ENCODE data around the gene FKBP9.
A peak's percentile ranks its signal among the peaks of the same experiment; 100 is the strongest.
"Not testable (repeated sequence)": the region's sequence is repeated elsewhere in the genome, so short reads cannot be mapped to it uniquely, and the experiment has no call there.

The FKBP9 gene, protein sequence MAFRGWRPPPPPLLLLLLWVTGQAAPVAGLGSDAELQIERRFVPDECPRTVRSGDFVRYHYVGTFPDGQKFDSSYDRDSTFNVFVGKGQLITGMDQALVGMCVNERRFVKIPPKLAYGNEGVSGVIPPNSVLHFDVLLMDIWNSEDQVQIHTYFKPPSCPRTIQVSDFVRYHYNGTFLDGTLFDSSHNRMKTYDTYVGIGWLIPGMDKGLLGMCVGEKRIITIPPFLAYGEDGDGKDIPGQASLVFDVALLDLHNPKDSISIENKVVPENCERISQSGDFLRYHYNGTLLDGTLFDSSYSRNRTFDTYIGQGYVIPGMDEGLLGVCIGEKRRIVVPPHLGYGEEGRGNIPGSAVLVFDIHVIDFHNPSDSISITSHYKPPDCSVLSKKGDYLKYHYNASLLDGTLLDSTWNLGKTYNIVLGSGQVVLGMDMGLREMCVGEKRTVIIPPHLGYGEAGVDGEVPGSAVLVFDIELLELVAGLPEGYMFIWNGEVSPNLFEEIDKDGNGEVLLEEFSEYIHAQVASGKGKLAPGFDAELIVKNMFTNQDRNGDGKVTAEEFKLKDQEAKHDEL

DNA sequence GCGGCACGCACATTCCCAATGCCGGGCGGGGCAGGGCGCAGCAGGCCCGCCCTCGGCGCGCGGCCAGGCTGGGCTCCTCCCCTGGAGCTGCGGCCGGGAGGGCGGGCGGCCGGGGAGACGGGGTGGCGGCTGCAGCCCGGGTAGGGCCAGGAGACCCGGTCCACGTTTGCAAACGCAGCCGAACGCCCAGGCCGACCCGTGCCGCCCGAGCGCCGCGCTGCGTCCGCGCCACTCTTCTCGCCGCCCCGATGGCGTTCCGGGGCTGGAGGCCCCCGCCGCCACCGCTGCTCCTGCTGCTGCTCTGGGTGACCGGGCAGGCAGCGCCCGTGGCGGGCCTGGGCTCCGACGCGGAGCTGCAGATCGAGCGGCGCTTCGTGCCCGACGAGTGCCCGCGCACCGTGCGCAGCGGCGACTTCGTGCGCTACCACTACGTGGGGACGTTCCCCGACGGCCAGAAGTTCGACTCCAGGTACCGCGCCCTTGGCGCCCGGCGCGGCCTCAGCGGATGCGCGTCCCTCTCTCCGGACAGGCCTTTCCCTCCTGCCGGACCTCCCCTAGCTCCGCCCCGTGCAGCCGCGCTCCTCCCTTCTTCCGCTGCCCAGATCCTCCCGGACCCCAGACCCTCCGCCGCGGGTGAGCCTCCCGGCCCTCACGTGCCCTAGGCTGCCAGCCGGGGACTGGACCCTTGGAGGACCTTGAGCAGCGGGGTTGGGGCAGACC lies at the start of gene FKBP9:
Gene FKBP9, plus strand, starts transcription at position 115 of the 720 bp plus-strand sequence. Its CDS starts 134 bp downstream, at position 249.
- DNase-seq (ENCODE audit: low spot score in 2 of 2): peak; percentile 6 to 49
- no peak within 1 kb of the TSS for H3K27ac Mint-ChIP-seq
- H3K36me3 Mint-ChIP-seq: no peaks in the 10 kb centered on the region
- ATAC-seq: peak; percentile 71
- no peaks in the 10 kb centered on the region for H3K9me3 Mint-ChIP-seq
- peaks cover 7% of the 10 kb centered on the region for H3K4me1 Mint-ChIP-seq
- H3K4me3 Mint-ChIP-seq: peak within 1 kb of the TSS; percentile 71

DNA sequence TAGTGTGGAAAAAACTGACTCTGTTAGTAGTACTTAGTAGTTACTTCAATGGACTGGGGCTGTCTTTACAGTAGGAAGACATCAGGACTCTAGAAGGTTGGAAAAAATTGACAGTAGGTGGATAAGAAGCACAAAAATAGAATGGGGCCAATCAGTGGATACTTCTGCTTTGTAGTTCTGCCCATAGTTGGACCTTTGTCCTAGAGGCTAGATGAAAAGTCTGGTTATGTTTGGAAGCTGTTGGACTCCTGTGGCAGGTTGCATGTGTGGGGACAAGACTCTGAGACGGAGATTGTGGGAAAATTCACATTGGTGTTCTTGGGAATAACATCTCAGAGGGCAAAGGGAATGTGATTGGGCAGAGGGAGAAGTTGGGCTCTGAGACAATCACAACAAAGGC lies 47.0 kb upstream of the FKBP9 start:
- Mint-ChIP-seq H3K4me1 (peaks cover 6% of the 10 kb centered on the region), H3K27ac (no peak overlapping the region), H3K4me3 (no peak overlapping the region), H3K36me3 (peaks cover 12% of the 10 kb centered on the region), H3K9me3 (no peaks in the 10 kb centered on the region)
- DNase-seq (ENCODE audit: low spot score in 2 of 2) (no peak), ATAC-seq (no peak)

DNA sequence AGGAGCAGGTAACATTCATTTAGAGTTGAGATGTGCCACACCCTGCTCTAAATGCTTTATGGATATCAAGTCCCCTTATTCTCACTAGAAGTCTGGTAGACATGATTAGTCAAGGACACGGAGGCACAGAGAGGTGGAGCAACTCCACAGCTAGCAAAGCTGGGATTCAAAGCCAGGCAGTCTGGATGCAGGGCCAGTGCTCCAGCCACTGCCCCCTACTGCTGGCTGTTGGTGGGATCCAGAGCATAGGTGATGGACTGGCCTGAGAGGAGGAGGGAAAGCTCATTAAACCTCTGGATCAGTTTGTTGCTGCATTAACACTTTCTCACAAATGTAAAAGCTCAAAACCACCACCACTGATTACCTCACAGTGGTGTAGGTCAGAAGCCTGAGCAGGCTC lies 43.1 kb upstream of the FKBP9 start:
- no peak overlapping the region for H3K4me3 Mint-ChIP-seq
- H3K36me3 Mint-ChIP-seq: peaks cover 5% of the 10 kb centered on the region
- H3K4me1 Mint-ChIP-seq: peaks cover 12% of the 10 kb centered on the region
- no peak for DNase-seq (ENCODE audit: low spot score in 2 of 2)
- ATAC-seq: no peak
- no peak overlapping the region for H3K27ac Mint-ChIP-seq
- H3K9me3 Mint-ChIP-seq: no peaks in the 10 kb centered on the region

DNA sequence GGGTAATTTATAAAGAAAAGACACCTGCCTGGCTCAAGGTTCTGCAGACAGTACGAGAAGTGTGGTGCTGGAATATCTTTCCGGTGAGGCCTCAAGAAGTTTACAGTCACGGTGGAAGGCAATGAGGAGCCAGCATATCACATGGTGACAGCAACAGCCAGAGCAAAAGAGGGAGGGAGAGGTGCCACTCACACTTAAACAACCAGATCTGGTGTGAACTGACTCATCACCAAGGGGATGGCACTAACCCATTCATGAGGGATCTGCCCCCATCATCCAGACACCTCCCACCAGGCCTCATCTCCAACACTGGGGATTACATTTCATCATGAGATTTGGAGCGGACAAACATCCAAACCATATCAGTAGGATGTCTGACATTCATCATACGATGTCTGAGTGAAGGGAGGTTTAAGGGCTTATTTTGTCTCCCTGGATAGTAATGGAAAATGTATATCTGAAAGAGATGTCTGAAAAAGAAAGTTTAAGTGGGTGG lies 42.2 kb upstream of the FKBP9 start:
- no peaks in the 10 kb centered on the region for H3K9me3 Mint-ChIP-seq
- peaks cover 12% of the 10 kb centered on the region for H3K4me1 Mint-ChIP-seq
- H3K27ac Mint-ChIP-seq: no peak overlapping the region
- ATAC-seq (peak; percentile 87), DNase-seq (ENCODE audit: low spot score in 2 of 2) (no peak)
- peaks cover 5% of the 10 kb centered on the region for H3K36me3 Mint-ChIP-seq
- H3K4me3 Mint-ChIP-seq: no peak overlapping the region

DNA sequence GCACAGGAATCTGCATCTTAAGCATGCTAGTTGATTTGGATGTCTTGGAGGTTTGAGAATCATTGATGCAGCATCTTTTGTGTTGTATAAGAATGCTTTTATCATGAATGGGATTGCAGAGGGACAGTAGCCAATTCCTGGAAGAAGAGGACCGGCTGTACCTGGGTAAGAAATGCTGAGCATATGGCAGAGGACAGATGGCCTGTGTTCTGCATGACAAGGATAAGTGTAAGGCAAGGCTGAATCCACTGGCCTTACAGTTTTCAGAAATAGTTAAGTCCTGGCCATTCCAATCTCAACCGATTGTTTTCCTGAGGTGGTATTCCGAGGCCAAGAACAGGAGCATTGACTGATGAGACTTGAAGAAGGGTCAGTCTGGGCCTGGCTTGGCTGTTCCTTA lies 41.2 kb upstream of the FKBP9 start:
- H3K36me3 Mint-ChIP-seq: peaks cover 5% of the 10 kb centered on the region
- no peak overlapping the region for H3K4me3 Mint-ChIP-seq
- no peak overlapping the region for H3K27ac Mint-ChIP-seq
- H3K4me1 Mint-ChIP-seq: peaks cover 12% of the 10 kb centered on the region
- DNase-seq (ENCODE audit: low spot score in 2 of 2): no peak
- H3K9me3 Mint-ChIP-seq: no peaks in the 10 kb centered on the region
- no peak for ATAC-seq

DNA sequence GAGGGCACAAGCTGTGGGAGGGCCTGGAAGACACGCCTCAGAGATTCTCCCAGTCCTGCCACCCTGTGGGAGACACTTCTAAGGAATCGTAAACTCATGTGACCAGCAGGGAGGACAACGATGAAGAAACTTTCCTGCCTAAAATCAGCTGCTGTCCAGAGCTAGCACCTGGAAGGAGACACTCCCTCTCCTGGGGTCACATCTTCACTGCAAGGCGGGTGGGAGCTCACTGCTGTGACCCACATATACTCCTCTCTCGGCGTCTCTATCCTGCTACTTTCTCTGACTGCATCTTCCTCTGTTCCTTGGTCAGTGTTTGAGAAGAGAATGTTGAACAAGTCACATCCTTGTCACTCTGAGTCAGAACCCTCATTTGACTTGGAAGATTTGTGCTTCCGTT lies 40.2 kb upstream of the FKBP9 start:
- ATAC-seq; H3K36me3 Mint-ChIP-seq; H3K9me3 Mint-ChIP-seq; H3K4me3 Mint-ChIP-seq; DNase-seq (ENCODE audit: low spot score in 2 of 2): not testable (repeated sequence)
- Mint-ChIP-seq H3K4me1 (peaks cover 12% of the 10 kb centered on the region), H3K27ac (peak overlapping the region; percentile 24)

DNA sequence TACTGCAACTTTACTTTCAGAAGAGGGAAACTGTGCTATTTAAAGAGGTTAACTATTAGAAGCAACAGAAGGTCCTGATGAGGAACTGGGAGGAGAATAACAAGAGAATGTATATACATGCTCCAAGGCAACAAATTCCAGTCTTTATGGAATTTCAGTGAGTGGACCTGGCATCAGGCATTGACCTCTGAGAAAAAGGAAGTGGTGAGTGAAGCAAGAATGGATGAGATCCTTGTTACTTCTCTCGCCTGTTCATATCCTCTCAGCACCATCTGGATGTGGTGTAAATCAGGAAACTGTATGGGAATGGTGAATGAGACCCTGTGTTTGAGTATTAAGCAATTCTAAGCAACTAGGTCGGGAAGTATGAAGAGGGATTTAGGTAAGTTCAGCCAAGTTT lies 35.3 kb upstream of the FKBP9 start:
- no peaks in the 10 kb centered on the region for H3K9me3 Mint-ChIP-seq
- no peak for ATAC-seq
- H3K27ac Mint-ChIP-seq: no peak overlapping the region
- peaks cover 8% of the 10 kb centered on the region for H3K36me3 Mint-ChIP-seq
- no peak for DNase-seq (ENCODE audit: low spot score in 2 of 2)
- no peak overlapping the region for H3K4me3 Mint-ChIP-seq
- no peaks in the 10 kb centered on the region for H3K4me1 Mint-ChIP-seq

DNA sequence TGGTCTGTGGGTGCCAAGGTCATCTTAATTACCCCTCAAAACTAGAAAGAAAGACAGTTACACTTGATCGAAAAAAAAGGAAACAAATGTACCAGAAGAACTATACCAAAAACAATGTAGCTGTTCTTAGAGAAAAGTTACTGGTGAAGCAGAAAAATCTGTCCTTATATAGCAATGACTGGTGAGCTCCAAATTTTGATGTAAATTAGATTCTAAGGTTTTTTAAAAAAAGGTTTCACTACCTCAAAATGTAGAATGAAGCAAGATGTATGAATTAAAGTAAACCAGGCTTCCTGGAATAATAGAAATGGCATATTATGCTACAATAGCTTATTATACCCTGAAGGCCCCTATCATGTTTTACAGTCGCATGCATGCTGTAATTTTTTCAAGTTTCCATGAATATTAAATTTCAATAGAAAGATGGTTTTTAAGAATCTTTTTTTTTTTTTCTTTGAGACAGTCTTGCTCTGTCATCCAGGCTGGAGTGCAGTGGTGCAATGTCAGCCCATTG lies 28.4 kb upstream of the FKBP9 start:
- Mint-ChIP-seq H3K9me3 (no peaks in the 10 kb centered on the region), H3K4me3 (no peak overlapping the region), H3K27ac (no peak overlapping the region), H3K4me1 (no peaks in the 10 kb centered on the region), H3K36me3 (peaks cover 9% of the 10 kb centered on the region)
- DNase-seq (ENCODE audit: low spot score in 2 of 2): no peak
- ATAC-seq: no peak

DNA sequence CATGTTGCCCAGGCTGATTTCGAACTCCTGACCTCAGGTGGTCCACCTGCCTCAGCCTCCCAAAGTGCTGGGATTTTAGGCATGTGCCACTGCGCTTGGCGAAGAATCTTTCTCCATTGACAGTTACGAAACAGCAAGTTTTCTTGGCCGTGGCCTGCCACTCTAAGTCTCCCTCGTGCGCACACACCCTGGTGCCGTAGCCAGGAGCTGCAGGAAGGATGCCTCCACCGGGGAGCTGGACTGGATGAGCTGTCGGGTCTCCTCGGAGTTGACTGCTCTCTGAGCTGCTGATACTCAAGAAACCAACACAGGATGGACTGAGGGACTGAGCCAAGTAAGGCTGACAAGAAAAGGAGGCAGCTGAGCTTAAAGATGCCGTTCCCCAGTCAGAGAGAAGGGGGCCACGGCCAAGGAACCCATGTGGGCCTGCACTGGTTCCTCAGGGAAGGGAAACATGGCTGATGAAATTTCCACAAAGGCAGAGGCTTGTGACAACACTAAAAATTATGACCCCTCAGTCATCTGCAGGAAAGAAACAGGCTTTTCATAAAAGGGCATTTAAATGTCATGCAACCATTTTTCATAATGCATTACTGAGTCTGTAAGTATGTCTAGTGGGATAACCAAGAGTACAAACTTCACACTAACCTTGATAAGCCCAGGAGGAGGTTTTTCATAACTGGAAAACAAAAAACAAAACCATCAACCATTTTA lies 27.7 kb upstream of the FKBP9 start:
- no peak for ATAC-seq
- Mint-ChIP-seq H3K4me1 (no peaks in the 10 kb centered on the region), H3K36me3 (peaks cover 9% of the 10 kb centered on the region), H3K27ac (no peak overlapping the region), H3K9me3 (no peaks in the 10 kb centered on the region), H3K4me3 (no peak overlapping the region)
- DNase-seq (ENCODE audit: low spot score in 2 of 2): no peak

DNA sequence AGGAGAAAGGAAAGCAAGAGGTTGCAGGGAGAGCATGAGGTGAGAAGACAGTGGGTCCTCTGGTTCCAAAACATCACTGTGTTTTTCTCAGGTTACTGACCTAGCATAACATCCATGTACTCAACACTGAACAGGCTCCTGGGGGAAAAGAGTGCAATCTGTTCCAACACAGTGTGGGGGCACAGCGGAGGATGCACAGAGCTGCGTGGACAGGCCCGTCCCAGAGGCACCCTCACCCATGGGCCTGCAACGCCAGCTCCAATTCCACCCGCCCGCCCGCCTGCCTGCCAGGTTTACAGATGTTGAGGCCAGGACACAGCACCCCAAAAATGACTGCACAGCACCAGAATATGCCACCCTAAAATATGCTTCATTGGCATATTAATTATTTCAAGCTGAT lies 26.9 kb upstream of the FKBP9 start:
- peaks cover 9% of the 10 kb centered on the region for H3K36me3 Mint-ChIP-seq
- DNase-seq (ENCODE audit: low spot score in 2 of 2): no peak
- ATAC-seq: no peak

DNA sequence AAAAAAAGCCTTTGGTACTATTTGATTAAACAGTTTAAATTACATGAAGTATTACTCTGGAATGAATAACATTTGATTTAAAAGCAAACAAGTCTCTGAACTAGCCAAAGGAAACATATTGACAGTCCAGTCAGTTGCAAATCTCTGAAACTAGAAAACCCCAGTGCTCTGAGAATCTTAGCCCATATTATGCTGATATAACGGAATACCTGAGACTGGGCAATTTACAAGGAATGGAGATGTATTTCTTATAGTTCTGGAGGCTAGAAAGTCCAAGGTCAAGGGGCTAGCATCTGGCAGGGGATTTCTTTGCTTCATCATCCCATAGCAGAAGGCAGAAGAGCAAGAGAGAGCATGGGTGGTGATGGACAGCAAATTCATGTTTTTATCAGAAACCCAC lies 21.7 kb upstream of the FKBP9 start:
- no peak for DNase-seq (ENCODE audit: low spot score in 2 of 2)
- Mint-ChIP-seq H3K36me3 (peaks cover 9% of the 10 kb centered on the region), H3K4me1 (peaks cover 7% of the 10 kb centered on the region), H3K9me3 (no peaks in the 10 kb centered on the region), H3K27ac (no peak overlapping the region), H3K4me3 (no peak overlapping the region)
- no peak for ATAC-seq

More for the DNA sequence above, 26.9 kb upstream of the FKBP9 start:
- Mint-ChIP-seq H3K9me3 (no peaks in the 10 kb centered on the region), H3K4me3 (no peak overlapping the region), H3K4me1 (no peaks in the 10 kb centered on the region), H3K27ac (no peak overlapping the region)

DNA sequence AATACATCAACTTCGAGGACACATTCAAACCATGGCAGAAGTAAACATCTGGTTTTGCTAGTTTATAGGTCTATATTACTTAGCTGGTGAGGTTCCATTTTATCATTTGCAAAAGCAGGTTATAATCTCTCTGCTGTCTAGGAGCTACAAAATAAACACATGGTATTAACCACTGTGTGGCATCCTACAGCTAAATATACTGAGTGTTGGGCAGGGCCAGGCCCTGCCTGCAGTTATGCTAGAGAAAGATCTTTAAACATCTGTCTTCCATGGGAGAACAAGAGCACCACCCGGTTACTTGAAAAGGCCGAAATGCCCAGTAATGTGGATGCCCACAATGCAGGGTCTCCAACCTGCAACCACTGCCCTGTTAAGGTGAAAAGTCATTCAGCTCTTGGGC lies 20.6 kb upstream of the FKBP9 start:
- Mint-ChIP-seq H3K36me3 (peaks cover 6% of the 10 kb centered on the region), H3K4me1 (peaks cover 10% of the 10 kb centered on the region), H3K27ac (no peak overlapping the region), H3K9me3 (no peaks in the 10 kb centered on the region), H3K4me3 (no peak overlapping the region)
- ATAC-seq: no peak
- DNase-seq (ENCODE audit: low spot score in 2 of 2): no peak

DNA sequence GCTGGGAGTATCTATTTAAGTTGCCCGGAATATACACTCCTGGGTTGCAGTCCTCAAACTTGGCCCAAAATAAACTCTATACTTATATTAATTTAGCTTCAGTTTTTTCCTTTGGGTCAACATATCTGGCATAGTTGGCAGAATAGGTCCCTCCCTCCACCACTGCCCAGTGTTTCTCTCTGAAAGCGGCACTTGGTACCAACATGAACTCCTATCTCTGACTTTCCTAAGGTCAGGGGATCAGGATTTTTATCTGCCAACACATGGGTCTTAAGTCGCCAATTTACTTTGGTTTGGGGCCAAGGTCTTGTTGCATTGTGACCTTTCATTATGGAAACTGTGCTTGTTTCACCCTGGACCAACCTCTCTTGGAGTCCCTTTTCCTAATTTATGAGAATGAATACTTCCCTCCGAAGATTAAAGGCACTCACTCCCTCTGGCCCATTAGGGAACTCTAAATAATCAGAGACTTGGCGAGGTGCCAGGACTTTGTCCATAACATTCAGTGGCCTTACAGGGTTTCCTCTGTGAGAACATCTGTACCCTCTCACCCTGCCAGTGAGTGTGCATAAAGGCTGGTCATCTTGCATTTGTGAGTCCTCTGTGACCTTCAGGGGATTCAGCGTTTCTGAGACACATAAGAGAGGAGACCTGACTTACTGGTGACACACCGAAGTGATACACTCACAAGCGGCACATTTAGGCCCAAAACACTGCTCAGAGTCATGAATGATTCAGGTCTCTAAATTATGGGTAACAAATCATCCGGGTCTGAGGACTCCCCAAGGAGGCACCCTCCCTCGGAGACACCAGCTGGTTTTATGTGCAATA lies 19.7 kb upstream of the FKBP9 start:
- no peak overlapping the region for H3K27ac Mint-ChIP-seq
- H3K9me3 Mint-ChIP-seq: no peaks in the 10 kb centered on the region
- ATAC-seq (peak; percentile 17), DNase-seq (ENCODE audit: low spot score in 2 of 2) (no peak)
- H3K4me1 Mint-ChIP-seq: peaks cover 18% of the 10 kb centered on the region
- H3K4me3 Mint-ChIP-seq: no peak overlapping the region
- H3K36me3 Mint-ChIP-seq: no peaks in the 10 kb centered on the region

DNA sequence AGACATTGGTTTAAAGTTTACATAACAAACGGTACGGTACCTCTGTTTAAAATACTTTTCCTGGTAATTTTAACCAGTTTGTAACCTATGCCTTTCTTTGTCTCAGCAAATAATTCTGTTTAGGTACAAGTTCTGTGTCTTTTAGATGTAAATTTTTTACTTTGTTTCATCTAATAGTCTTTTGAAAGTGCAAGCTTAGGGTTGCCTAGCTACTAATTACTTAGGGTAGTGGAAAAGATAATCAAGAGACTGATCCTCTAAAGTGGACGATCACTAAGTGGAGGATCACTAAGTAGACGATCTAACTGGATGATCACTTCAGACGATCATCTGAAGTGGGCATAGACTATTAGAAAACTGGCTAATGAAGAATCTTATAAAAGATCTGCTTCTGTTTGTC lies 16.1 kb upstream of the FKBP9 start:
- Mint-ChIP-seq H3K9me3 (no peaks in the 10 kb centered on the region), H3K27ac (no peak overlapping the region), H3K36me3 (no peaks in the 10 kb centered on the region), H3K4me3 (peak overlapping the region; percentile 94), H3K4me1 (peaks cover 18% of the 10 kb centered on the region)
- DNase-seq (ENCODE audit: low spot score in 2 of 2) (no peak), ATAC-seq (no peak)

Measured in stimulated activated effector memory CD8-positive, alpha-beta T cell treated with anti-CD3 and anti-CD28 coated beads, Interleukin-12 subunit alpha, Interleukin-12 subunit beta, amount 100 ng/mL, for 72 hours (primary cell).